T-cell (primary cell): Measurements from ENCODE around the gene SLC30A10. TPM values are rescaled to one million over a fixed set of nuclear protein-coding genes. Genes with fewer than 3 reads are reported as not detected.

Source experiments
- ATAC-seq, 4 experiments: fragments of 200-7000 bp in 3 of 4; fragments of 150-1000 bp in 1 of 4; cut with Tn5 transposase; replicated peaks in 1 of 4; 1 replicate in 3 of 4; 2 replicates in 1 of 4; pipeline ENCODE4 v1.10.0; 2021; ENCODE audit warnings: moderate library complexity in 3 of 4, mild to moderate bottlenecking in 2 of 4, moderate number of reproducible peaks in 1 of 4
- CTCF ChIA-PET, 2 donors: fragments of 300-600 bp; sonication (Branson Sonifier 250); formaldehyde crosslinking; loops; one replicate each; lab custom pipeline; 2022; ENCODE audit warnings: antibody characterized with exemption in 2 of 2; lab: Charles Lee
- POLR2A ChIA-PET, 2 donors: fragments of 300-600 bp; sonication (Branson Sonifier 250); formaldehyde crosslinking; loops; one replicate each; lab custom pipeline; 2022; ENCODE audit warnings: antibody characterized with exemption in 2 of 2; lab: Charles Lee
- DNase-seq, 35 experiments: peaks; one replicate each; pipeline versions ENCODE4 v3.0.0 to v3.0.0-alpha.2; 2013 to 2023
- H3K27ac ChIP-seq: one replicate; pipeline ENCODE4 v1.5.1; 2013; ENCODE audit warnings: low read length
- H3K27me3 ChIP-seq, 2 experiments: replicated peaks in 1 of 2; 1 replicate in 1 of 2; 2 replicates in 1 of 2; pipeline versions ENCODE4 v1.6.1 to v1.7.0; 2013; ENCODE audit warnings: low read length in 1 of 2, mixed read lengths in 1 of 2; ENCODE audit not compliant: control insufficient read depth in 2 of 2, insufficient read depth in 2 of 2; ENCODE audit errors: extremely low read depth in 1 of 2
- H3K36me3 ChIP-seq, 2 donors: 1 replicate in 1 of 2; 2 replicates in 1 of 2; pipeline versions ENCODE4 v1.6.1 to v1.7.0; 2013; ENCODE audit warnings: low read length in 1 of 2; ENCODE audit not compliant: control insufficient read depth in 2 of 2, insufficient read depth in 1 of 2; ENCODE audit errors: extremely low read depth in 1 of 2
- H3K4me1 ChIP-seq, 2 experiments: 1 replicate in 1 of 2; 2 replicates in 1 of 2; pipeline versions ENCODE4 v1.6.1 to v1.7.0; 2013; ENCODE audit warnings: low read length in 2 of 2, mixed read lengths in 1 of 2; ENCODE audit not compliant: insufficient read depth in 2 of 2, control insufficient read depth in 1 of 2; ENCODE audit errors: extremely low read depth in 1 of 2
- H3K4me3 ChIP-seq, 2 donors: 1 replicate in 1 of 2; 2 replicates in 1 of 2; pipeline versions ENCODE4 v1.5.1 to v1.7.0; 2013; ENCODE audit warnings: mild to moderate bottlenecking in 2 of 2, low read length in 1 of 2, moderate library complexity in 1 of 2; ENCODE audit not compliant: control insufficient read depth in 1 of 2; ENCODE audit errors: extremely low read depth in 1 of 2
- H3K9me3 ChIP-seq: 2 replicates; pipeline ENCODE4 v1.7.0; 2013
- H3K27ac Mint-ChIP-seq, 2 donors: one replicate each; pipeline ENCODE4 v1.8.0; 2020 to 2021; ENCODE audit warnings: mild to moderate bottlenecking in 2 of 2, mixed read lengths in 2 of 2
- H3K27me3 Mint-ChIP-seq, 2 donors: one replicate each; pipeline ENCODE4 v1.8.0; 2021 to 2022; ENCODE audit warnings: mixed read lengths in 2 of 2
- H3K36me3 Mint-ChIP-seq: one replicate; pipeline ENCODE4 v1.8.0; 2021; ENCODE audit warnings: mixed read lengths
- H3K4me1 Mint-ChIP-seq, 3 donors: one replicate each; pipeline ENCODE4 v1.8.0; 2020 to 2022; ENCODE audit warnings: mixed read lengths in 3 of 3, mild to moderate bottlenecking in 1 of 3
- H3K4me3 Mint-ChIP-seq, 3 donors: one replicate each; pipeline ENCODE4 v1.8.0; 2020 to 2022; ENCODE audit warnings: mild to moderate bottlenecking in 3 of 3, mixed read lengths in 3 of 3, moderate library complexity in 3 of 3
- H3K9me3 Mint-ChIP-seq, 3 donors: one replicate each; pipeline ENCODE4 v1.8.0; 2020 to 2022; ENCODE audit warnings: mixed read lengths in 3 of 3
- WGBS: methylation state at CpG from one replicate; pipeline ENCODE4 v1.1.5; 2013; ENCODE audit warnings: missing lambda C conversion rate; ENCODE audit not compliant: insufficient coverage; 5-methylcytosine and 5-hydroxymethylcytosine counted together
- total RNA-seq, 35 experiments: library from RNA in 6 of 35; stranded (reverse) in 6 of 35; fragments of 120-200 nt in 1 of 35; gene quantifications; one replicate each; pipeline versions ENCODE4 v1.2.1 to v1.2.4 and lab custom pipeline; 2013 to 2026

SLC30A10 gene
- total RNA-seq, 5 donors from 2014 or later (not counting 1 experiment from before 2014, with no cell fraction given): 0.06 to 0.09 TPM; not detected in 3

DNA sequence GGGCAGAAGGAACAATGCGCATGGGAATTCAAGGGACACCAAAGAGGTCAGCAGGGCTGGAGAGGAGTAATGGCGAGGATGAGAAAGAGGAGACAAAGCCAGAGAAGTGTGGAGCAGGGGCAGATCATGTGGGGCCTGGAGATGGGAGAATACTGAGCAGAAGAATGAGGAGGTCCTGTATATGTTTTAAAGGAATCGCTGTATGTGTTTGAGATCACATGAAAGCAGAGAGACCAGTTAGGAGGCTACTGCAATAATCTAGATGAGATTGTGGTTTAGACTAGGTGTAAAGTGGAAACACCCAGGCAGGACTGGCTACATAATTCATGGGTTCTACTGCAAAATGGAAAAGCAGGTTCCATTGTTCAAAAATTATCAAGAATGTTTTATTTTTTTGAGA lies 33.3 kb upstream of the SLC30A10 start:
- ChIA-PET POLR2A (no interaction called here), CTCF (no interaction called here)
- Histone ChIP-seq H3K27me3 (no peaks in the 10 kb centered on the region), H3K9me3 (no peaks in the 10 kb centered on the region), H3K27ac (no peak overlapping the region), H3K4me3 (no peak overlapping the region), H3K4me1 (no peaks in the 10 kb centered on the region), H3K36me3 (no peaks in the 10 kb centered on the region)
- H3K27me3 Mint-ChIP-seq: no peaks in the 10 kb centered on the region
- ATAC-seq (no peak), DNase-seq (no peak)
- H3K4me3 Mint-ChIP-seq: no peak overlapping the region
- no peaks in the 10 kb centered on the region for H3K9me3 Mint-ChIP-seq
- H3K27ac Mint-ChIP-seq: no peak overlapping the region
- no peaks in the 10 kb centered on the region for H3K36me3 Mint-ChIP-seq
- WGBS: 88% methylated on average over 2 of the region's 3 CpGs
- no peaks in the 10 kb centered on the region for H3K4me1 Mint-ChIP-seq

DNA sequence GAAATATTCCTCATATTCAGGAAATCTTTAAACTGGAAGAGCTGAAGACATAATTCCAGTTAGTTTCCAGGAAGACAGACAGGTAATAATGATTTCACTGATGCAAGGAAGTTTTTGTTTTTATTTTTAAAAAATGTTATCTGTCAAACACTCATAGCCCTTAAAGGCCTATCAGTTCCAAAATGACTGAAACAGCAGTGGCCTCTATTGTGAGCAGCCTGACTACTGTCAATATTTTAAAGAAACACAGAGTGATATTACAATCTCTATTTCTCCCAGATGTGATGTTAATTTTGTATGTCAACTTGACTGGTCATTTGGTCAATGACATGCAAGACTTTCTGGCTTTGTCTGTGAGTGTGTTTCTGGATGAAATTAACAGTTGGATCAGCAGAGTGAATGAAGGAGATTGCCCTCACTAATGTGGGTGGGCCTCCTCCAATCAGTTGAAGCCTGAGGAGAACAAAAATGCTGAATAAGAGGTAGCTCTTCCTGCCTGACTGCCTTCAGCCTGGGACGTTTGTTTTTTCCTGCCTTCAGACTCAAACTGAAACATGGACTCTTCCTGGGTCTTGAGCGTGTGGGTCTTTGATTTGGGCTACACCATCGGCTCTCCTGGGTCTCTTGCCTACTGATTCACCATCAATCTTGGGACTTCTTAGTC lies 31.3 kb upstream of the SLC30A10 start:
- H3K36me3 Mint-ChIP-seq: no peaks in the 10 kb centered on the region
- WGBS: 0% methylated on average over 1 of the region's 3 CpGs

DNA sequence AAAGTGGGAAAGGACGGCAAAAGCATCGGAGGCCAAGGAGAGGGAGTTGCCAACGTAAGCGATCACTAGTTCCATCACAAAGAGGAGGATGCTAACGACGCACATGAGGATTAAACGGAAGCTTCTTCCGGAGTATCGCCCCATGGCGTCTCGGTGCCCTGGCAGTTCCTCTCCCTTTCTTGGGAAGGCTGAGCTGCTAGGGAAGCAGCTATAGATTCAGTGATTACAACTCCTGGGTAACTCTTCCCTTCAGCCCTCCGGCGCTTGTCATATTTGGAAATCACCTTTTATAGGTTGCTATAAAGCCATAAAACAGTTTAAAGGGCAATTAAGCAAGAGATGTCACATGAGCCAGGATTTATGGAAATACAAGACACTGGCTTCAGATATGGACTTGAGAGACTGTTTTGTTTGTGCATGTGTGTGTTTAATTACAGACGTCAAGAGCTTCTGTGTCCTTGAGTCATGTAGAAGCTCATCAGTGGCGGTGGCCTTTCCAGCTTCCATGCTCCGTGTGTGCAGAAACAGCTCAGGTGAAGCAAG lies 30.6 kb upstream of the SLC30A10 start:
- POLR2A ChIA-PET: no interaction called here
- no peaks in the 10 kb centered on the region for H3K9me3 ChIP-seq
- no peaks in the 10 kb centered on the region for H3K27me3 ChIP-seq
- no peak for ATAC-seq
- no peaks in the 10 kb centered on the region for H3K36me3 ChIP-seq
- Mint-ChIP-seq H3K27me3 (peaks cover 0 to 3% of the 10 kb centered on the region in 2 donors), H3K4me3 (no peak overlapping the region), H3K4me1 (no peaks in the 10 kb centered on the region), H3K9me3 (no peaks in the 10 kb centered on the region), H3K27ac (no peak overlapping the region), H3K36me3 (no peaks in the 10 kb centered on the region)
- 97% methylated on average over 15 of the region's 16 CpGs for WGBS
- CTCF ChIA-PET: no interaction called here
- H3K4me3 ChIP-seq: no peak overlapping the region
- no peak overlapping the region for H3K27ac ChIP-seq
- no peaks in the 10 kb centered on the region for H3K4me1 ChIP-seq
- no peak for DNase-seq

More for the DNA sequence above, 31.3 kb upstream of the SLC30A10 start:
- Histone ChIP-seq H3K9me3 (no peaks in the 10 kb centered on the region), H3K27ac (no peak overlapping the region), H3K36me3 (no peaks in the 10 kb centered on the region), H3K27me3 (no peaks in the 10 kb centered on the region), H3K4me3 (no peak overlapping the region), H3K4me1 (no peaks in the 10 kb centered on the region)
- Mint-ChIP-seq H3K4me3 (no peak overlapping the region), H3K27me3 (peaks cover 0 to 3% of the 10 kb centered on the region in 2 donors), H3K27ac (no peak overlapping the region), H3K4me1 (no peaks in the 10 kb centered on the region), H3K9me3 (no peaks in the 10 kb centered on the region)
- POLR2A ChIA-PET: no interaction called here
- DNase-seq (no peak), ATAC-seq (no peak)
- CTCF ChIA-PET: no interaction called here

DNA sequence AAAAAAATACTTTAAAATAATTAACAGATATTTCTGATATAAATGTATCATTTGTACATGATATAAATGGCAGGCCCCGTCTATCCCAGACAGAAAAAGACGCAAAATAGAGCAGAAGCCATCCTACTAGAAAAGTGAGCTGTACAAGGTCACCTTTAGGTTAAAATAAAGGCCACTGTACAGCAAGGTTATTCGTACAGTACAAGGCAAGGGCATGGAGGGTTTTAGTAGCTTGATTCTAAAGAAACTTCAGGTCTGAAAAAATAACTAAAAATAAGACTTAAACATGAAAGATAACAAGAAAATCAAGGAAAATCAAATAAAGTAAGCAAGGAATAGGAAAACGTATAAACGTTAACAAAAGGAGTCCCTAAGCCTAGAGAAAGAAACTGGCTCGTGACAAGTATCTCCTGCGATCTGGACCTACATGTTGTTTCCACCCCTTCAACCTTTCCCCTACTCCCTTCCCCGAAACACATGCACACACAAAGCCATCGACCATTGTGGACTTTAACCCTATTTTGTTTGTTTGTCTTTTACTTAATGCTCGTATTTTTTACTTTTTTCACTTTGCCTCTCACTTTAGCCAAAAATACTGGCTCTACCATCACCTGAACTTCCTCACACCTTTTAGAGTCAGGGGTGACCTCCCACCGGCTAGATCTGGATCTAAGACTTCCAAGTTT lies 26.5 kb upstream of the SLC30A10 start:
- Mint-ChIP-seq H3K36me3 (no peaks in the 10 kb centered on the region), H3K27me3 (peaks cover 0 to 3% of the 10 kb centered on the region in 2 donors), H3K27ac (no peak overlapping the region), H3K9me3 (no peaks in the 10 kb centered on the region), H3K4me3 (no peak overlapping the region), H3K4me1 (no peaks in the 10 kb centered on the region)
- H3K36me3 ChIP-seq: no peaks in the 10 kb centered on the region
- ChIA-PET POLR2A (no interaction called here), CTCF (no interaction called here)
- H3K27ac ChIP-seq: no peak overlapping the region
- H3K4me3 ChIP-seq: no peak overlapping the region
- no peaks in the 10 kb centered on the region for H3K4me1 ChIP-seq
- ATAC-seq (no peak), DNase-seq (no peak)
- no peaks in the 10 kb centered on the region for H3K9me3 ChIP-seq
- WGBS: 92% methylated on average over 6 of the region's 11 CpGs
- H3K27me3 ChIP-seq: peaks cover 0 to 3% of the 10 kb centered on the region in 2 experiments

DNA sequence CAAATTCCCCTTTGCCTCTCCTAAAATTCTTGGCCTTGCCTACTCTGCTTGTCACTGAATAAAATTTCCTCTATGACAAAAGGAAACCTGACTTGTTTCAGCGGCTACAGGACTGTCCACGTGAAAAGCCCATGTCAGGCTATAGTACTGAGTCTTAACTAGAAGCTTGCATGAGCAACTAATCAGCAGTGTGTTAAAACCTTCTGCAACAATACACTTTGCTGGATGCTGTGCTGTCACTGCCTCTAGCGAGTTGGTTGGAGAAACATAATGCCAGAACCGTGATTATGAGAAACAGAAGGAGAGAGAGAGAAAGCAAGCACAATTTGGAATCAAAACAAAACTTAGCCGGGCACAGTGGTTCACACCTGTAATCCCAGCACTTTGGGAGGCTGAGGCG lies 25.7 kb upstream of the SLC30A10 start:
- Mint-ChIP-seq H3K36me3 (no peaks in the 10 kb centered on the region), H3K4me3 (no peak overlapping the region)
- POLR2A ChIA-PET: interaction anchor here in 1 of 2 donors (0.7 kb wide), 1 partner anchor 23 kb away, joined by 3 read pairs; no protein-coding TSS in a partner anchor

DNA sequence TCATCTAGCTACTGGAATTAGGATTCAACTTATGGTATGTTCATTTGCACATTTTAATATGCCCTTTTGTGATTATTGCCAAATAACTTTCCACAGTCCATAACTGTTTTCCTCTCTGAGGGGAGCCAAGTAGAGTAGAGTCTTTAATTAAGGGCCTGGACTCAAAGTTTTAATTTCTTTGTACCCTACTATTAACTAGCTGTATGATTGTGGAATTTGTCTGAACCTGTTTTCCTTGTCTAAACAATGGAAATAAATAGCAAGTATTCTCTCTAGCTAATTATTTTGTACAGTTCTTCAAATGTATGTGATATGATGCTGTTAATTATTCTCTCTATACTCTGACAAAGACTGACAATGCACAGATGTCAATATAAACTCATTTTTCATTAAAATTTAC lies 24.0 kb upstream of the SLC30A10 start:
- Mint-ChIP-seq H3K36me3 (no peaks in the 10 kb centered on the region), H3K4me1 (no peaks in the 10 kb centered on the region), H3K27me3 (peaks cover 0 to 3% of the 10 kb centered on the region in 2 donors), H3K9me3 (no peaks in the 10 kb centered on the region), H3K27ac (no peak overlapping the region), H3K4me3 (no peak overlapping the region)
- H3K27me3 ChIP-seq: peaks cover 0 to 3% of the 10 kb centered on the region in 2 experiments
- H3K4me1 ChIP-seq: no peaks in the 10 kb centered on the region
- no peak overlapping the region for H3K27ac ChIP-seq
- H3K4me3 ChIP-seq: no peak overlapping the region
- ATAC-seq (no peak), DNase-seq (no peak)
- ChIA-PET POLR2A (no interaction called here), CTCF (no interaction called here)
- H3K9me3 ChIP-seq: no peaks in the 10 kb centered on the region
- no peaks in the 10 kb centered on the region for H3K36me3 ChIP-seq

More for the DNA sequence above, 25.7 kb upstream of the SLC30A10 start:
- H3K4me3 ChIP-seq: no peak overlapping the region
- Mint-ChIP-seq H3K27me3 (peaks cover 0 to 3% of the 10 kb centered on the region in 2 donors), H3K9me3 (no peaks in the 10 kb centered on the region), H3K27ac (no peak overlapping the region), H3K4me1 (no peaks in the 10 kb centered on the region)
- ATAC-seq: no peak
- 89% methylated on average over 6 of the region's 6 CpGs for WGBS
- no peaks in the 10 kb centered on the region for H3K9me3 ChIP-seq
- H3K36me3 ChIP-seq: no peaks in the 10 kb centered on the region
- no peak for DNase-seq
- no peak overlapping the region for H3K27ac ChIP-seq
- peaks cover 0 to 3% of the 10 kb centered on the region in 2 experiments for H3K27me3 ChIP-seq
- H3K4me1 ChIP-seq: no peaks in the 10 kb centered on the region
- CTCF ChIA-PET: no interaction called here
